ENCODE results near the gene MRPL47. TPM values are rescaled to one million over a fixed set of nuclear protein-coding genes. Genes with fewer than 3 reads are reported as not detected.
"Not testable (repeated sequence)": the region's sequence is repeated elsewhere in the genome, so short reads cannot be mapped to it uniquely, and the experiment has no call there.

Gene MRPL47
- 95.4 and 107 TPM in 2 replicates for total RNA-seq (2014; rRNA removed; shearing (Covaris generic))

- peak; percentile 96 for DNase-seq (ENCODE audit: low read depth)
These were observed at the start of gene MRPL47, which contains the start of gene NDUFB5 for GRCh38 chr3:179604321-179605078. Gene MRPL47, minus strand, starts transcription at chr3:179604638. Its CDS starts 14 bp downstream, at chr3:179604624. Gene NDUFB5, plus strand, starts transcription at chr3:179604794. Its CDS starts 22 bp downstream, at chr3:179604816.

- DNase-seq (ENCODE audit: low read depth), result peak; percentile 86
These were observed 48.8 kb upstream of the MRPL47 start for GRCh38 chr3:179653096-179653797.

GRCh38 chr3:179652447-179653095, 48.1 kb upstream of the MRPL47 start, which contains the start of gene USP13:
Gene USP13, plus strand, starts transcription at chr3:179653040. Its CDS starts 186 bp downstream, at chr3:179653226.
- peak; percentile 87 for DNase-seq (ENCODE audit: low read depth)

- DNase-seq (ENCODE audit: low read depth), result peak; percentile 8
These were observed 47.4 kb upstream of the MRPL47 start for GRCh38 chr3:179651687-179652446.

GRCh38 chr3:179646177-179646576, 41.7 kb upstream of the MRPL47 start:
- DNase-seq (ENCODE audit: low read depth), result no peak

GRCh38 chr3:179643837-179644236, 39.4 kb upstream of the MRPL47 start:
- not testable (repeated sequence) for DNase-seq (ENCODE audit: low read depth)

- DNase-seq (ENCODE audit: low read depth), result no peak
These were observed 38.4 kb upstream of the MRPL47 start for GRCh38 chr3:179642871-179643270.

GRCh38 chr3:179640469-179640868, 36.0 kb upstream of the MRPL47 start:
- no peak for DNase-seq (ENCODE audit: low read depth)

GRCh38 chr3:179630753-179631451, 26.5 kb upstream of the MRPL47 start:
- no peak for DNase-seq (ENCODE audit: low read depth)

GRCh38 chr3:179624451-179624850, 20.0 kb upstream of the MRPL47 start:
- no peak for DNase-seq (ENCODE audit: low read depth)

- no peak for DNase-seq (ENCODE audit: low read depth)
These were observed 17.6 kb upstream of the MRPL47 start for GRCh38 chr3:179622023-179622422.

- peak; percentile 10 for DNase-seq (ENCODE audit: low read depth)
These were observed 11.2 kb upstream of the MRPL47 start for GRCh38 chr3:179615458-179616173.

- DNase-seq (ENCODE audit: low read depth), result peak; percentile 15
These were observed 9.4 kb upstream of the MRPL47 start for GRCh38 chr3:179613807-179614206.

- no peak for DNase-seq (ENCODE audit: low read depth)
These were observed 5.6 kb upstream of the MRPL47 start for GRCh38 chr3:179610066-179610465.

- no peak for DNase-seq (ENCODE audit: low read depth)
These were observed 4.7 kb upstream of the MRPL47 start for GRCh38 chr3:179608931-179609720.

- DNase-seq (ENCODE audit: low read depth), result no peak
These were observed 2.2 kb upstream of the MRPL47 start for GRCh38 chr3:179606534-179607085.

- no peak for DNase-seq (ENCODE audit: low read depth)
These were observed 607 bp downstream of the MRPL47 start for GRCh38 chr3:179603831-179604230.

GRCh38 chr3:179603321-179603720, 1.1 kb downstream of the MRPL47 start:
- DNase-seq (ENCODE audit: low read depth), result no peak

- no peak for DNase-seq (ENCODE audit: low read depth)
These were observed 4.9 kb downstream of the MRPL47 start for GRCh38 chr3:179599531-179599930.
